Gastroesophageal sphincter (tissue), 4 donors: Measurements from ENCODE around the gene FAT1. TPM values are rescaled to one million over a fixed set of nuclear protein-coding genes. Genes with fewer than 3 reads are reported as not detected.

Experiments
- ATAC-seq: fragments of 150-250 bp; one replicate; pipeline ENCODE4 v1.9.1; 2016; ENCODE audit warnings: mild to moderate bottlenecking, moderate library complexity
- H3K27ac ChIP-seq, 4 donors: fragments of 200-600 bp; sonication (generic) in 3 of 4; 1 replicate in 3 of 4; 2 replicates in 1 of 4; pipeline ENCODE4 v1.5.1; 2016 to 2019
- H3K27me3 ChIP-seq: fragments of 200-600 bp; sonication (generic); one replicate; pipeline ENCODE4 v1.5.1; 2019
- H3K36me3 ChIP-seq, 2 donors: fragments of 200-600 bp; sonication (generic); one replicate each; pipeline ENCODE4 v1.5.1; 2019; ENCODE audit warnings: control low read depth in 1 of 2
- H3K4me1 ChIP-seq, 3 donors: fragments of 200-600 bp; sonication (generic); 1 replicate in 2 of 3; 2 replicates in 1 of 3; pipeline ENCODE4 v1.5.1; 2016 to 2019; ENCODE audit warnings: control low read depth in 2 of 3
- H3K4me3 ChIP-seq, 2 donors: fragments of 200-600 bp; sonication (generic); one replicate each; pipeline ENCODE4 v1.5.1; 2019; ENCODE audit warnings: mild to moderate bottlenecking in 1 of 2, moderate library complexity in 1 of 2
- H3K9me3 ChIP-seq, 3 donors: fragments of 200-600 bp; sonication (generic); one replicate each; pipeline ENCODE4 v1.5.1; 2017 to 2019; ENCODE audit warnings: control low read depth in 2 of 3
- EP300 ChIP-seq: sonication (generic); formaldehyde crosslinking; IDR thresholded peaks from one replicate; pipeline ENCODE4 v1.6.1; 2017; ENCODE audit warnings: antibody characterized with exemption, mild to moderate bottlenecking
- POLR2A ChIP-seq, 2 donors: fragments of 450-650 bp; IDR thresholded peaks; one replicate each; pipeline ENCODE4 v1.6.1; 2017; ENCODE audit warnings: antibody characterized with exemption in 2 of 2, mild to moderate bottlenecking in 2 of 2, moderate library complexity in 1 of 2
- POLR2AphosphoS5 ChIP-seq: sonication (generic); formaldehyde crosslinking; IDR thresholded peaks from one replicate; pipeline ENCODE4 v1.6.1; 2017; ENCODE audit warnings: antibody characterized with exemption
- WGBS, 2 donors: methylation state at CpG; one replicate each; pipeline ENCODE4 v1.1.5; 2018; ENCODE audit warnings: low coverage in 1 of 2; 5-methylcytosine and 5-hydroxymethylcytosine counted together
- total RNA-seq, 4 donors: library from RNA; depleted of rRNA; stranded (reverse); fragments of >200 nt; gene quantifications; one replicate each; pipeline ENCODE4 v1.1.0, GENCODE V29; 2016
- TF ChIP-seq, protein P1 (sequence below), 4 experiments: fragments of 200-600 bp in 2 of 4; fragments of 450-650 bp in 2 of 4; sonication (generic) in 1 of 4; IDR thresholded peaks; one replicate each; pipeline ENCODE4 v1.5.1; 2017 to 2019; ENCODE audit warnings: antibody characterized with exemption in 4 of 4, mild to moderate bottlenecking in 2 of 4, moderate library complexity in 2 of 4

The FAT1 gene
- total RNA-seq, 4 donors from 2014 or later, result 84.4 to 279 (median 154) TPM

DNA sequence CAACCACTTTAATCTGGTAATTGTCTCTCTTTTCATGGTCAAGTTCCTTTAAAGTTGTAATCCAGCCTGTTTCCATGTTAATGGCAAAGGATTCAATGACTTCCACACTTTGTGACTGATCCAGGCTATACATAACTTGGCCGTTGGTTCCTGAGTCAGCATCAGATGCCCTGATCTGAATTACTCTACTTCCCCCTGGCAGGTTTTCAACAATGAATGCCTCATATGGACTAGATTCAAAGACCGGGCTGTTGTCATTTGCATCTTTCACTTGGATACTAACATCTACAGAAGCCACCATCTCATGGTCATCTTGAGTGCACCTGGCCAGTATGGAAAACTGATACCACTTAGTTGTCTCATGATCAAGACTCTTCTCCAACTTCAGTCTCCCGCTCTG, 105.7 kb downstream of the FAT1 start:
- Histone ChIP-seq H3K4me3 (no peak overlapping the region), H3K9me3 (no peaks in the 10 kb centered on the region), H3K4me1 (no peaks in the 10 kb centered on the region), H3K27ac (no peak overlapping the region), H3K27me3 (no peaks in the 10 kb centered on the region), H3K36me3 (peaks cover 0 to 73% of the 10 kb centered on the region in 2 donors)
- TF ChIP-seq POLR2AphosphoS5 (no peak), EP300 (no peak), POLR2A (IDR thresholded peaks at IDR 0.05) (no peak)
- TF ChIP-seq, protein P1, sequence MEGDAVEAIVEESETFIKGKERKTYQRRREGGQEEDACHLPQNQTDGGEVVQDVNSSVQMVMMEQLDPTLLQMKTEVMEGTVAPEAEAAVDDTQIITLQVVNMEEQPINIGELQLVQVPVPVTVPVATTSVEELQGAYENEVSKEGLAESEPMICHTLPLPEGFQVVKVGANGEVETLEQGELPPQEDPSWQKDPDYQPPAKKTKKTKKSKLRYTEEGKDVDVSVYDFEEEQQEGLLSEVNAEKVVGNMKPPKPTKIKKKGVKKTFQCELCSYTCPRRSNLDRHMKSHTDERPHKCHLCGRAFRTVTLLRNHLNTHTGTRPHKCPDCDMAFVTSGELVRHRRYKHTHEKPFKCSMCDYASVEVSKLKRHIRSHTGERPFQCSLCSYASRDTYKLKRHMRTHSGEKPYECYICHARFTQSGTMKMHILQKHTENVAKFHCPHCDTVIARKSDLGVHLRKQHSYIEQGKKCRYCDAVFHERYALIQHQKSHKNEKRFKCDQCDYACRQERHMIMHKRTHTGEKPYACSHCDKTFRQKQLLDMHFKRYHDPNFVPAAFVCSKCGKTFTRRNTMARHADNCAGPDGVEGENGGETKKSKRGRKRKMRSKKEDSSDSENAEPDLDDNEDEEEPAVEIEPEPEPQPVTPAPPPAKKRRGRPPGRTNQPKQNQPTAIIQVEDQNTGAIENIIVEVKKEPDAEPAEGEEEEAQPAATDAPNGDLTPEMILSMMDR (IDR thresholded peaks at IDR 0.05), result no peak
- ATAC-seq, result no peak
- WGBS, 2 donors, result 55 to 100% methylated on average over 2 of the region's 3 CpGs

DNA sequence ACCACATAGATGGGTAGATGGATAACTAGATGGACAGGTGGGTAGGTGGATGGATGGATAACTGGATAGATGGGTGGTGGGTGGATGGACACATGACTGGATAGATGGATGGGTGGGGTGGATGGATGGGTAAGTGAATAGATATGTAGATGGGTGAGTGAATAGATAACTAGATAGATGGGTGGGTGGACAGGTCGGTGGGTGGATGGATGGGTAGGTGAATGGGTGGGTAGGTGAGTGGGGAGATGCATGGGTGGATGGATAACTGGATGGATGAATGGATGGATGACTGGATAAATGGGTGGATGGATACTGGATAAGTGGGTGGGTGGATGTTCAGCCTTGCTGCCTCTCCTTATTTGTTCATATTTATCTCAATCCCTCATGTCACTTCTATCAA, 116.2 kb downstream of the FAT1 start:
- Histone ChIP-seq H3K36me3 (peaks cover 0 to 93% of the 10 kb centered on the region in 2 donors), H3K27ac (no peak overlapping the region), H3K9me3 (no peaks in the 10 kb centered on the region), H3K4me3 (no peak overlapping the region), H3K4me1 (no peaks in the 10 kb centered on the region), H3K27me3 (no peaks in the 10 kb centered on the region)
- TF ChIP-seq, protein P1 (IDR thresholded peaks at IDR 0.05), result no peak
- no peak for TF ChIP-seq POLR2AphosphoS5
- TF ChIP-seq POLR2A (IDR thresholded peaks at IDR 0.05), result no peak
- TF ChIP-seq EP300, result no peak
- 100% methylated on average over 1 of the region's 1 CpG; no CpG with 5 or more reads in 1 of the 2 donors for WGBS, 2 donors
- ATAC-seq, result no peak

DNA sequence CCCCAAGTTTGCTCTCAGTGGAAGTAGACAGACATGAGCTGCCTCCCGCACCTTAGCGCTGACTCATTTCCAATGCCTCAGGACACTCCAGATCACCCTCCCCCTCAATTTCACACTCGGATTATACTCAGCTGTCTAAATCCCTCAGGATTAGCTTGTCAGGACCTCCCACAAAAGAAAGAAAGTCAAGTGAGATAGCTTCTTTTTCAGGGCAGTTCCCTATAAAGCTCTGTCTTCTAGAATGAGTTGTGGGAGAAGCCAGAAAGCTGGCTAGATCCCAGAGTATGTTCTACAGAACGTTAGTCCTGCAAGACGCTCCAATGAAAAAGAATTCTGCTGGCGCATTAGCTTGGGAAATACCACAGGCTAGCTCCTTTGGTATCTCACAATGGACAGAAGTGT, 117.1 kb downstream of the FAT1 start:
- no peak overlapping the region for H3K27ac ChIP-seq
- no peaks in the 10 kb centered on the region for H3K4me1 ChIP-seq
- H3K4me3 ChIP-seq, result no peak overlapping the region
- peaks cover 0 to 95% of the 10 kb centered on the region in 2 donors for H3K36me3 ChIP-seq
- H3K9me3 ChIP-seq, result no peaks in the 10 kb centered on the region
- TF ChIP-seq POLR2A (IDR thresholded peaks at IDR 0.05) (no peak), EP300 (no peak), POLR2AphosphoS5 (no peak)
- TF ChIP-seq, protein P1 (IDR thresholded peaks at IDR 0.05), result no peak
- no peaks in the 10 kb centered on the region for H3K27me3 ChIP-seq
- no peak for ATAC-seq
- WGBS, 2 donors, result 69 to 75% methylated on average over 3 of the region's 6 CpGs

DNA sequence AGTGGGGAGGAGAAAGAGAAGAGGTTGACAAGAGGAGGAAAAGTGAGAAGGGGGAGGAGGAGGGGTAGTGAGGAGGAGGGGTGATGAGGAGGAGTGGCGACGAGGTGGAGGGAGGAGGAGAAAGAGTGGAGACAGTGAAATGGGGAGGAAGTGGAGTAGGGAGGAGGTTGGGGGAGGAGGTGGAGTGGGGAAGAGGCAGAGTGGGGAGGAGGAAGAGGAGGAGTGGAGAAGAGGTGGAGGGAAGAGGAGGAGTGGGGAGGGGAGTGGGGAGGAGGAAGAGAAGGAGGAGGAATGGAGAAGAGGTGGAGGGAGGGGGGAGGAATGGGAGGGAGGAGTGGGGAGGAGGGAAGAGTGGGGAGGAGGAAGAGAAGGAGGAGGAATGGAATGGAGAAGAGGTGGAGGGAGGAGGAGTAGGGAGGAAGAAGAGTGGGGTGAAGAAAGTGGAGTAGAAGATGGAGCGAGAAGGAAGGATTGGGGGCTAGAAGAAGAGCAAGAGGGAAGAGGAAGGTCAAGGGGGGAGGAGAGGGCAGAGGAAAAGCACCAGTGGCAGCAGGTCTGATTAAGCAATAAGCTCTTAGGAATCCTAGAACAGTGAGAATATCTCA, 118.3 kb downstream of the FAT1 start:
- H3K4me3 ChIP-seq, result no peak overlapping the region
- TF ChIP-seq, protein P1 (IDR thresholded peaks at IDR 0.05), result no peak
- TF ChIP-seq POLR2A (IDR thresholded peaks at IDR 0.05) (no peak), POLR2AphosphoS5 (no peak), EP300 (no peak)
- H3K9me3 ChIP-seq, result no peaks in the 10 kb centered on the region
- no peaks in the 10 kb centered on the region for H3K27me3 ChIP-seq
- 76 to 88% methylated on average over 3 of the region's 3 CpGs for WGBS, 2 donors
- ATAC-seq, result no peak
- no peaks in the 10 kb centered on the region for H3K4me1 ChIP-seq
- peaks cover 0 to 97% of the 10 kb centered on the region in 2 donors for H3K36me3 ChIP-seq
- H3K27ac ChIP-seq, result no peak overlapping the region

DNA sequence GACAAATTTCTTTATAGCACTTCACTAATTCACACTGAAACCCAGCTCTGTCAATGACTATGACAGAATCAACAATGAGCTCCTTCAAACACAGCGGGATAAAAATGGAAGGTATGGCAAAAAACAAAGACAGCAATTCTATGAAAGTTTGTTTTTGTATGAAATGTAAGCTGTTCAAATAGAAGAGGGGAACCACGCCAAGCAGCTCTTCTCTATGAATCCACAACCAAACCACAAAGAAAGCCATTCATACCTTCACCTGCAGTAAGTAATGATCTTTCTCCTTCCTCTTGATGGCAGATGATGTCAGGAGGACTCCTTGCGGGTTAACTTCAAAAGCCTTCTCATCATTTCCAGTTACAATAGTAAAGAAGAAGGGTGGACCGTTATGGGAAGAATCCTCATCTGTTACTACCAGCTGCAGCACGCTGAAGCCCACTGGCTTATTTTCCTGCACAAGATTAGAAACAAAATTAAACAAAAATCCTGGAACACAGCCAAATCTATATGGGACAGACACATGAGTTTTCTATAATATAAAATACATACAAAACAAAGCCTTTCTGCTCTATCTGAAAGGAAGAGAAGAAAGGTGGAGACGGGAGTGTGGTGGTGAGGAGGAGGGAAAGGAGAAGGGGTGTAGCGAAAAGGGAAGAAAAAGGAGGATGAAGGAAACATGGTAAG, 119.4 kb downstream of the FAT1 start:
- no peak for ATAC-seq
- H3K36me3 ChIP-seq, result peaks cover 4 to 100% of the 10 kb centered on the region in 2 donors

More for the DNA sequence above, 119.4 kb downstream of the FAT1 start:
- WGBS, 2 donors, result 65% methylated on average over 6 to 7 of the region's 7 CpGs
- H3K27me3 ChIP-seq, result no peaks in the 10 kb centered on the region
- no peak overlapping the region for H3K27ac ChIP-seq
- TF ChIP-seq POLR2AphosphoS5 (no peak), EP300 (no peak), POLR2A (IDR thresholded peaks at IDR 0.05) (no peak)
- TF ChIP-seq, protein P1 (IDR thresholded peaks at IDR 0.05), result no peak
- no peak overlapping the region for H3K4me3 ChIP-seq
- H3K9me3 ChIP-seq, result no peaks in the 10 kb centered on the region
- no peaks in the 10 kb centered on the region for H3K4me1 ChIP-seq
